Measurements from ENCODE around the gene PLVAP.

PLVAP gene

DNA sequence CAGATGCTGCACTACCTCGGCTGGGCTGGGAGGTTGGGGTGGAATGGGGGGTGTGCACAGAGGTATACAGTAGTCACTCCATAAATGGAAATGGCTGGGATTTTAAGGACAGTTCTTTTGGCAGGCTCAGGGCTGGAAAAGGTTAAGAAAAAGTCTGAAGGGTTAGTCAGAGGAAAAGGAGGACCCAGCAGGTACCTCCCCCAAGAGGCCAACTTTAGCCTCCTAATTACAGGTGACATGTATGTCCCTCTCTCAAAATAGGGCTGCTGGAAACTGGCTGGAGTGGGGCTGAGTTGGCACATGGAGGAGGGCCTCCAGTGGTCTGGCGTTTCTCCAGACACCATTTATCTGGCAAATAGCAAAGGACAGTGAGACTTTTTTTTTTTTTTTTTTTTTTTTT lies 15.9 kb upstream of the PLVAP start:
- Mint-ChIP-seq H3K27ac (ENCODE audit: low read depth) (no peak overlapping the region), H3K4me3 (no peak overlapping the region), H3K27me3 (no peaks in the 10 kb centered on the region), H3K9me3 (no peaks in the 10 kb centered on the region), H3K36me3 (ENCODE audit: insufficient read depth) (peaks cover 11% of the 10 kb centered on the region), H3K4me1 (peaks cover 13% of the 10 kb centered on the region)
- DNase-seq (ENCODE audit: low spot score in 2 of 2) (no peak), ATAC-seq (replicated peaks; ENCODE audit: extremely low read depth, poor library complexity, severe bottlenecking) (no peak)

DNA sequence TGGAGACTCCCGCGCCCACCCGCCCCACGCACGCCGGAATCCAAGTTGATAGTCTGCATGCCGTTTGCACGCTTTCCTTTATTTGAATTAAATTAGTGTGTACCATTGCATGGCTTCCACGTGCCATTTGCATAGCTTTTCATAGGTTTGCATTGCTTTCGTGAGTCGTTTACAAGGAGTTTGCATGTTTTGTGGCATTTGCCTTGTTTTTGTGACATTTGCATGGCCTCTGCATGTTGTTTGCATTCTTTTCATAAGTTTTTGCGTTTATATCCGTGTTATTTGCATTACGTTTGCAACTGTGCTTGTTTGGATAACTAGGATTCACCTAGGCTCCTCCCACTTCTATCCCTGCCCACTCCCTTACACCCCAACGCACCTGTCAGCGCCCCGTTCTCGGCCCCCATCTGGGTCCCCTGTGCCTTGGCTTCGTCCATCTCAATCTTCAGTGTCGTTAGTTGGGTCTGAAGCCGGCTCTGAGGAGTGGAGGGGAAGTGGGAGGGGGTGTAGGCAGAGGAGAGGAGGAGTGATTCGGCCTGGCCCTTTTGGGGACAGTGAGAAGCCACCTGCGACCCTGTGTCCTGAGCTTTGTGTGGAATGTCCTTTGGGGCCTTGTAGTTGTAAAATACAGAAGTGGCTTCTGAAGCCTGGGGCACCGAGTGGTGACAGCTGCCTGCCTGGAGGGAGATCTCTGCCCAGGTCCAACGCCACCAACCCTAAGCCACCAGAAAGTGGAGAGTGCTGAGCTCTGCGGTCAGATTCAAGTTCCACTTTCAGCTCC lies 14.4 kb upstream of the PLVAP start:
- Mint-ChIP-seq H3K4me3 (peak overlapping the region; percentile 84), H3K4me1 (peaks cover 13% of the 10 kb centered on the region), H3K27ac (ENCODE audit: low read depth) (no peak overlapping the region), H3K36me3 (ENCODE audit: insufficient read depth) (peaks cover 11% of the 10 kb centered on the region), H3K27me3 (no peaks in the 10 kb centered on the region), H3K9me3 (no peaks in the 10 kb centered on the region)
- DNase-seq (ENCODE audit: low spot score in 2 of 2) (no peak), ATAC-seq (replicated peaks; ENCODE audit: extremely low read depth, poor library complexity, severe bottlenecking) (no peak)

DNA sequence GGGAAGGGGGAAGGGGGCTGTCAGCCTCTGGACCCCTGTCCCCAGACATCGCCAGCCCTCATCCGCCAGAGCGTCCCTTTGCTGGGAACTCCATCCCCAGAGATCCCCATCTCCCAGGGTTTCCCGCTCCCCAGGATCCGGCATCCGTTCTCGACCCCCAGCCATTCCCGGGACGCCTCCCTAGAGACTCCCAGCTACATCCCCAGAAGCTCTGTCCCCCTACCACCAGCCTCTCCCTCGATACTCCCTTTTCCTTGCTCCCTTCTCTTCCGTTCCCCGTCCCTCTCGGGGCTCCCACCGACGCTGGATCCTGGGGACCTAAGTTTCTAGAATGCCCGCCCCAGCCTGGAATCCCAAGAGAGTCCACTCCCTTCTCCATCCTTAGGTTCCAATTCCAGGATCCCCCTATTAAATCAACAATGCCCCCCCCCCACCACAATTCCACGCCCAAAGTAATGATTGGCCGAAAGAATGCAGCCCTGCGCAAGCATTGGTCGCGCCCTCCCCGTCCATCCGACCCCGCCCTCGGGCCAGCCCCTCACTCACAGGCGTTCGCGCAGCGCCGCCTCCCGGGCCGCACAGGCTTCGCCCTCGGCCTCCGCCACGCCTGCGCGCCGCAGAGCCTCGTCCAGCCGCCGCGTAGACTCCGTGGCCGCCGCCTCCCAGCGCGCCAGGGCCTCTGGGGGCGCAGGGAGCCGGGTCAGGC lies 13.7 kb upstream of the PLVAP start:
- DNase-seq (ENCODE audit: low spot score in 2 of 2) (peak; percentile 67 to 77), ATAC-seq (replicated peaks; ENCODE audit: extremely low read depth, poor library complexity, severe bottlenecking) (peak; percentile 97)
- H3K9me3 Mint-ChIP-seq = no peaks in the 10 kb centered on the region
- H3K27ac Mint-ChIP-seq (ENCODE audit: low read depth) = peak overlapping the region; percentile 33
- no peaks in the 10 kb centered on the region for H3K27me3 Mint-ChIP-seq
- H3K4me3 Mint-ChIP-seq = peak overlapping the region; percentile 84
- H3K4me1 Mint-ChIP-seq = peaks cover 13% of the 10 kb centered on the region
- peaks cover 10% of the 10 kb centered on the region for H3K36me3 Mint-ChIP-seq (ENCODE audit: insufficient read depth)

GRCh38 chr19:17389957-17390664 lies 13.0 kb upstream of the PLVAP start:
- ATAC-seq (replicated peaks; ENCODE audit: extremely low read depth, poor library complexity, severe bottlenecking) (no peak), DNase-seq (ENCODE audit: low spot score in 2 of 2) (no peak)
- H3K4me3 Mint-ChIP-seq = peak overlapping the region; percentile 84
- H3K27ac Mint-ChIP-seq (ENCODE audit: low read depth) = peak overlapping the region; percentile 33
- H3K27me3 Mint-ChIP-seq = no peaks in the 10 kb centered on the region
- no peaks in the 10 kb centered on the region for H3K9me3 Mint-ChIP-seq
- H3K36me3 Mint-ChIP-seq (ENCODE audit: insufficient read depth) = peaks cover 8% of the 10 kb centered on the region
- H3K4me1 Mint-ChIP-seq = peaks cover 13% of the 10 kb centered on the region

DNA sequence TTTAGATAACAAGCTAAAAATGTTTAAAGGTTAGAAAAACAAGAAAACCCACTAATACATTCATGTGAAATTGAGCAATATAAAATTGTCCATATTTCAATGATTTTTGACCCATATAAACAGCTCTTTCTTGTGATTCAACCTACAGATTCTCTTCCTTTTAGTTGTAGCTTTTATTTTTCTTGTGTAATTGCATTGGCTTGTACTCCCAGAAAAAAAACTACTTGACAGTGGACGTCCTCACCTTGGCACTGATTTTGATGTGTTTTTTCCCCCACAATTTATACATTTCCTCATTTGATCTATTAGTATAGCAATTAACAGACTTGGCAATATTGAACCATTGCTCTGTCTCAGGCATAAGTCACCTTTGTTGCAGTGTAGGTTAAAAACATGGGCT lies 12.1 kb upstream of the PLVAP start:
- H3K4me1 Mint-ChIP-seq = peaks cover 13% of the 10 kb centered on the region
- no peaks in the 10 kb centered on the region for H3K9me3 Mint-ChIP-seq
- no peak overlapping the region for H3K4me3 Mint-ChIP-seq
- peaks cover 8% of the 10 kb centered on the region for H3K36me3 Mint-ChIP-seq (ENCODE audit: insufficient read depth)
- ATAC-seq (replicated peaks; ENCODE audit: extremely low read depth, poor library complexity, severe bottlenecking) (no peak), DNase-seq (ENCODE audit: low spot score in 2 of 2) (no peak)
- H3K27me3 Mint-ChIP-seq = no peaks in the 10 kb centered on the region
- H3K27ac Mint-ChIP-seq (ENCODE audit: low read depth) = no peak overlapping the region

- H3K27me3 Mint-ChIP-seq = no peaks in the 10 kb centered on the region
- DNase-seq (ENCODE audit: low spot score in 2 of 2) = peak; percentile 26 to 47
- peaks cover 4% of the 10 kb centered on the region for H3K36me3 Mint-ChIP-seq (ENCODE audit: insufficient read depth)
- H3K9me3 Mint-ChIP-seq = no peaks in the 10 kb centered on the region
- H3K4me1 Mint-ChIP-seq = peaks cover 5% of the 10 kb centered on the region
- ATAC-seq (replicated peaks; ENCODE audit: extremely low read depth, poor library complexity, severe bottlenecking) = no peak
- no peak overlapping the region for H3K4me3 Mint-ChIP-seq
- H3K27ac Mint-ChIP-seq (ENCODE audit: low read depth) = no peak overlapping the region
These were observed 8.9 kb upstream of the PLVAP start for GRCh38 chr19:17385878-17386611.

DNA sequence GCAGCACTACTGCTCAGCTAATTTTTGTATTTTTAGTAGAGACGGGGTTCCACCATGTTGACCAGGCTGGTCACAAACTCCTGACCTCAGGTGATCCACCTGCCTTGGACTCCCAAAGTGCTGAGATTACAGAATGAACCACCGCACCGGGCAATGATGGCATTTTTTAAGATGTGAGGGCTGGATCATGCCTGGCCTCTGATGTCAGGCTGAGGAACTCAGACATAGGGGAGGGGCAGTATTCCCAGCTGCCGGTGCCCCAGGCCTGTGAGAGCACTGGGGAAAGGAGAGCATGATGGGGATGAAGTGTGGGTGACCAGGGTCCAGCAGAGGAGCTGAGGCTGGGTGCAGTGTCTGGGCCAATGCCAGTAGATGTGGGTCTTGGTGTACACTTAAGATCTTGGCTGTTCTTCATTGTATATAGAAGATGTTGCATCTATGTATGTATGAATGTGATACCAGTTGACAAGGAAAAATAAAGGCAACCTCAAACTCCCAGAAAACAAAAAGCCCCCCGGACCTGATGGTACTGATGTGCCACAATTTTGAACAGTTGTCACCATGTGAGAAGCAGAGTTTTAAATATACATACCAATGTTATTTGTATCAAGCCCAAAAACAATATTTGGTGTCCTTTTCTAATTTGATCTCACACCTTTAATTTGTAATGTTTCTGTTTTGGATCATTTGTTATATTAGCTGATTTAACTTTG lies 3.4 kb upstream of the PLVAP start:
- no peak overlapping the region for H3K4me3 Mint-ChIP-seq
- peaks cover 25% of the 10 kb centered on the region for H3K27me3 Mint-ChIP-seq
- no peak for DNase-seq (ENCODE audit: low spot score in 2 of 2)
- H3K27ac Mint-ChIP-seq (ENCODE audit: low read depth) = no peak overlapping the region
- no peaks in the 10 kb centered on the region for H3K4me1 Mint-ChIP-seq
- no peaks in the 10 kb centered on the region for H3K9me3 Mint-ChIP-seq
- no peak for ATAC-seq (replicated peaks; ENCODE audit: extremely low read depth, poor library complexity, severe bottlenecking)
- H3K36me3 Mint-ChIP-seq (ENCODE audit: insufficient read depth) = no peaks in the 10 kb centered on the region

- peaks cover 25% of the 10 kb centered on the region for H3K27me3 Mint-ChIP-seq
- no peak for ATAC-seq (replicated peaks; ENCODE audit: extremely low read depth, poor library complexity, severe bottlenecking)
- no peaks in the 10 kb centered on the region for H3K36me3 Mint-ChIP-seq (ENCODE audit: insufficient read depth)
- no peak for DNase-seq (ENCODE audit: low spot score in 2 of 2)
- H3K4me3 Mint-ChIP-seq = no peak overlapping the region
- H3K4me1 Mint-ChIP-seq = no peaks in the 10 kb centered on the region
- no peaks in the 10 kb centered on the region for H3K9me3 Mint-ChIP-seq
- H3K27ac Mint-ChIP-seq (ENCODE audit: low read depth) = no peak overlapping the region
These were observed 2.1 kb upstream of the PLVAP start for GRCh38 chr19:17379221-17379631.

GRCh38 chr19:17378271-17378670 lies 1.1 kb upstream of the PLVAP start:
- Mint-ChIP-seq H3K4me1 (no peaks in the 10 kb centered on the region), H3K27me3 (peaks cover 25% of the 10 kb centered on the region), H3K27ac (ENCODE audit: low read depth) (no peak overlapping the region), H3K36me3 (ENCODE audit: insufficient read depth) (no peaks in the 10 kb centered on the region), H3K9me3 (no peaks in the 10 kb centered on the region), H3K4me3 (no peak overlapping the region)
- ATAC-seq (replicated peaks; ENCODE audit: extremely low read depth, poor library complexity, severe bottlenecking) = no peak
- DNase-seq (ENCODE audit: low spot score in 2 of 2) = no peak

GRCh38 chr19:17370026-17370587 lies 7.0 kb downstream of the PLVAP start:
- Mint-ChIP-seq H3K27ac (ENCODE audit: low read depth) (no peak overlapping the region), H3K27me3 (peaks cover 27% of the 10 kb centered on the region), H3K36me3 (ENCODE audit: insufficient read depth) (no peaks in the 10 kb centered on the region), H3K4me3 (no peak overlapping the region), H3K4me1 (peaks cover 5% of the 10 kb centered on the region), H3K9me3 (no peaks in the 10 kb centered on the region)
- DNase-seq (ENCODE audit: low spot score in 2 of 2) (no peak), ATAC-seq (replicated peaks; ENCODE audit: extremely low read depth, poor library complexity, severe bottlenecking) (peak; percentile 32)

DNA sequence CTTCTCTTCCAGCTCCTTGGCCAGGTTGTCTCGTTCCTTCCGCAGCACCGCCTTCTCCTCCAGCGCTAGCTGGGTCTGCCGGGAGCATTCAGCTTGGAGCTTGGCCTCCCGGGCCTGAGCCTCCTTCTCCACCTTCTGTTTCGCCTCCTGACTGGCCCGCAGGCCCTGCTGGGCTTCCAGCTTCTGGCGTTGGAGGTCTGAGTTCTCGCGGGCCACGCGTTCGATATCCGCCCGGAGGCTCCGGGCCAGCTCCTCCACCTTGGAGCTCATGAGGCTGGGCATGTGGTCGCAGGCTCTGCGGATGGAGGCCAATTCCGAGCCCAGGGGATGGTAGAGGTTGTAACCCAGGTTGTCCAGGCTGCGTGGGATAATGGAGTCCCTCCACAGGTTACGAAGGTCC lies 11.8 kb downstream of the PLVAP start:
- peaks cover 27% of the 10 kb centered on the region for H3K27me3 Mint-ChIP-seq
- H3K36me3 Mint-ChIP-seq (ENCODE audit: insufficient read depth) = peaks cover 1% of the 10 kb centered on the region
- peaks cover 4% of the 10 kb centered on the region for H3K4me1 Mint-ChIP-seq
- DNase-seq (ENCODE audit: low spot score in 2 of 2) (no peak), ATAC-seq (replicated peaks; ENCODE audit: extremely low read depth, poor library complexity, severe bottlenecking) (no peak)
- no peak overlapping the region for H3K4me3 Mint-ChIP-seq
- no peak overlapping the region for H3K27ac Mint-ChIP-seq (ENCODE audit: low read depth)
- no peaks in the 10 kb centered on the region for H3K9me3 Mint-ChIP-seq

Measured in central memory CD8-positive, alpha-beta T cell (primary cell).